Gastroesophageal sphincter (tissue), 4 donors: ENCODE results near the gene SNX9. TPM values are rescaled to one million over a fixed set of nuclear protein-coding genes. Genes with fewer than 3 reads are reported as not detected.

Source experiments
- ATAC-seq: fragments of 150-250 bp; one replicate; pipeline ENCODE4 v1.9.1; 2016; ENCODE audit warnings: mild to moderate bottlenecking, moderate library complexity
- H3K27ac ChIP-seq, 4 donors: fragments of 200-600 bp; sonication (generic) in 3 of 4; 1 replicate in 3 of 4; 2 replicates in 1 of 4; pipeline ENCODE4 v1.5.1; 2016 to 2019
- H3K27me3 ChIP-seq: fragments of 200-600 bp; sonication (generic); one replicate; pipeline ENCODE4 v1.5.1; 2019
- H3K36me3 ChIP-seq, 2 donors: fragments of 200-600 bp; sonication (generic); one replicate each; pipeline ENCODE4 v1.5.1; 2019; ENCODE audit warnings: control low read depth in 1 of 2
- H3K4me1 ChIP-seq, 3 donors: fragments of 200-600 bp; sonication (generic); 1 replicate in 2 of 3; 2 replicates in 1 of 3; pipeline ENCODE4 v1.5.1; 2016 to 2019; ENCODE audit warnings: control low read depth in 2 of 3
- H3K4me3 ChIP-seq, 2 donors: fragments of 200-600 bp; sonication (generic); one replicate each; pipeline ENCODE4 v1.5.1; 2019; ENCODE audit warnings: mild to moderate bottlenecking in 1 of 2, moderate library complexity in 1 of 2
- H3K9me3 ChIP-seq, 3 donors: fragments of 200-600 bp; sonication (generic); one replicate each; pipeline ENCODE4 v1.5.1; 2017 to 2019; ENCODE audit warnings: control low read depth in 2 of 3
- EP300 ChIP-seq: sonication (generic); formaldehyde crosslinking; IDR thresholded peaks from one replicate; pipeline ENCODE4 v1.6.1; 2017; ENCODE audit warnings: antibody characterized with exemption, mild to moderate bottlenecking
- POLR2A ChIP-seq, 2 donors: fragments of 450-650 bp; IDR thresholded peaks; one replicate each; pipeline ENCODE4 v1.6.1; 2017; ENCODE audit warnings: antibody characterized with exemption in 2 of 2, mild to moderate bottlenecking in 2 of 2, moderate library complexity in 1 of 2
- POLR2AphosphoS5 ChIP-seq: sonication (generic); formaldehyde crosslinking; IDR thresholded peaks from one replicate; pipeline ENCODE4 v1.6.1; 2017; ENCODE audit warnings: antibody characterized with exemption
- WGBS, 2 donors: methylation state at CpG; one replicate each; pipeline ENCODE4 v1.1.5; 2018; ENCODE audit warnings: low coverage in 1 of 2; 5-methylcytosine and 5-hydroxymethylcytosine counted together
- total RNA-seq, 4 donors: library from RNA; depleted of rRNA; stranded (reverse); fragments of >200 nt; gene quantifications; one replicate each; pipeline ENCODE4 v1.1.0, GENCODE V29; 2016
- TF ChIP-seq, protein P1 (sequence below), 4 experiments: fragments of 200-600 bp in 2 of 4; fragments of 450-650 bp in 2 of 4; sonication (generic) in 1 of 4; IDR thresholded peaks; one replicate each; pipeline ENCODE4 v1.5.1; 2017 to 2019; ENCODE audit warnings: antibody characterized with exemption in 4 of 4, mild to moderate bottlenecking in 2 of 4, moderate library complexity in 2 of 4

Gene SNX9
- total RNA-seq, 4 donors from 2014 or later, result 68.3 to 101 (median 85.0) TPM

DNA sequence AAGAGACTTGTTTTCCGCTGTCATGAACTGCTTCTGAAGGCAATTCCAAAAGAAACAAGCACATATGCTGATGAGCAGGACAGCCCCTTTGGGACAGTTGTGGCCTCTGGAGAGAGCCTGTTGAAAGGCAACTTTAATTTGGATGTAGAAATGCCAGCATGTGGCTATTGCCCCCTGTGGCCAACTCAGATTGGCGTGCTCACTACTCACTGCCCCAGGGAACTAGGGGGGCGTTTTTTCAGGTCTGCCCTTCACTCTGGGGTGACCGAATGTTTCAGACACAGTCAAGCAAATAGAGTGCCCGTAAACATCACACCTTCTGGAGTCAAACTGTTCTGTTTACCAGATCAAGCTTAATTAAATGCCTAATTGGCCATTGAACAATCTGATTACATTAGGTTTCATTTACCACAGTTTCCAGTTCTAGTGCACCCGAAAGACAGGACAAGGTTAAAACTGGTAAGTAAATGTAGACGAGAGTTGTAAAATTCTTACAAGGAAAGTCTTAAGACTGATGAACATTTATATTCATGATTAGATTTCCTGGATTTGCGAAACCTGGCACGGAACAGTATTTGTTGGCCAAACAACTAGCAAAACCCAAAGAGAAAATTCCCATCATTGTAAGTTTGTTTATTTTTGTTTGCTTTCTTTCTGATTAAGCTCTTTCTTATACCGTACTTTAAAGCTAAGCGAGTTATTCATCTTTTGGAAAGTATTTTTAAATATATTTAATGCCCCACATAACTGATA, 82.7 kb downstream of the SNX9 start:
- 75 to 89% methylated on average over 6 to 11 of the region's 11 CpGs for WGBS, 2 donors
- no peak for ATAC-seq
- H3K27me3 ChIP-seq, result no peaks in the 10 kb centered on the region
- TF ChIP-seq, protein P1, sequence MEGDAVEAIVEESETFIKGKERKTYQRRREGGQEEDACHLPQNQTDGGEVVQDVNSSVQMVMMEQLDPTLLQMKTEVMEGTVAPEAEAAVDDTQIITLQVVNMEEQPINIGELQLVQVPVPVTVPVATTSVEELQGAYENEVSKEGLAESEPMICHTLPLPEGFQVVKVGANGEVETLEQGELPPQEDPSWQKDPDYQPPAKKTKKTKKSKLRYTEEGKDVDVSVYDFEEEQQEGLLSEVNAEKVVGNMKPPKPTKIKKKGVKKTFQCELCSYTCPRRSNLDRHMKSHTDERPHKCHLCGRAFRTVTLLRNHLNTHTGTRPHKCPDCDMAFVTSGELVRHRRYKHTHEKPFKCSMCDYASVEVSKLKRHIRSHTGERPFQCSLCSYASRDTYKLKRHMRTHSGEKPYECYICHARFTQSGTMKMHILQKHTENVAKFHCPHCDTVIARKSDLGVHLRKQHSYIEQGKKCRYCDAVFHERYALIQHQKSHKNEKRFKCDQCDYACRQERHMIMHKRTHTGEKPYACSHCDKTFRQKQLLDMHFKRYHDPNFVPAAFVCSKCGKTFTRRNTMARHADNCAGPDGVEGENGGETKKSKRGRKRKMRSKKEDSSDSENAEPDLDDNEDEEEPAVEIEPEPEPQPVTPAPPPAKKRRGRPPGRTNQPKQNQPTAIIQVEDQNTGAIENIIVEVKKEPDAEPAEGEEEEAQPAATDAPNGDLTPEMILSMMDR (IDR thresholded peaks at IDR 0.05), result no peak
- no peak for TF ChIP-seq POLR2A (IDR thresholded peaks at IDR 0.05)
- no peak for TF ChIP-seq EP300
- no peak for TF ChIP-seq POLR2AphosphoS5
- H3K27ac ChIP-seq, result no peak overlapping the region
- peaks cover 0 to 4% (median 0%) of the 10 kb centered on the region in 3 donors for H3K4me1 ChIP-seq
- H3K4me3 ChIP-seq, result no peak overlapping the region
- H3K9me3 ChIP-seq, result no peaks in the 10 kb centered on the region
- H3K36me3 ChIP-seq, result peaks cover 0 to 82% of the 10 kb centered on the region in 2 donors

DNA sequence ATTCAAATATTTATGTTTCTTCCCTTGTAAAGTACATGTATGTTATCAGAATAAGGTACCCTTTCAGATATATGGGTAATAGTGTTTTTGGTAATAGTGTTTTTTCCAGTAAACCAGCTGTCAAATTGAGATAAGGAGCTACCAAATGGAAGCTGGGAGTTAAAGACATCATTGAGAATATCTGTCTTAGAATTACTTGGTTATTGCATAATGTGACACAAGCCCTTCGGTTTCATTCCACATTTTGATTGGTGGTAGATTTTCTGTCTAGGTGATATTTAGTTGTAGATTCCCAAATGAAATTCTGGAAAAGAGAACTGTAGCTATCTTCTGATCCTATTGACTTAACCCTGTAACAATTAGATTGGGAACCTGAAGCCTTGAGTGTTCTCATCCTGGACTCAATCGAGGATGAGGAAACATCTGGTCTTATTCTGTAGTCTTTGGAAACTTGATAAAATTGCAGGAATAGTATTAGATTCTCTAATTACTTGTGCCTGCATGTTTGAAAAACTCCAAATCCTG, 83.6 kb downstream of the SNX9 start:
- Histone ChIP-seq H3K36me3 (peaks cover 0 to 82% of the 10 kb centered on the region in 2 donors), H3K27me3 (no peaks in the 10 kb centered on the region), H3K4me1 (peaks cover 0 to 8% (median 0%) of the 10 kb centered on the region in 3 donors), H3K4me3 (no peak overlapping the region), H3K27ac (no peak overlapping the region), H3K9me3 (no peaks in the 10 kb centered on the region)
- ATAC-seq, result no peak
- WGBS, 2 donors, result 65 to 91% methylated on average over 2 of the region's 2 CpGs
- TF ChIP-seq POLR2A (IDR thresholded peaks at IDR 0.05), result no peak
- no peak for TF ChIP-seq POLR2AphosphoS5
- no peak for TF ChIP-seq EP300
- TF ChIP-seq, protein P1 (IDR thresholded peaks at IDR 0.05), result no peak

DNA sequence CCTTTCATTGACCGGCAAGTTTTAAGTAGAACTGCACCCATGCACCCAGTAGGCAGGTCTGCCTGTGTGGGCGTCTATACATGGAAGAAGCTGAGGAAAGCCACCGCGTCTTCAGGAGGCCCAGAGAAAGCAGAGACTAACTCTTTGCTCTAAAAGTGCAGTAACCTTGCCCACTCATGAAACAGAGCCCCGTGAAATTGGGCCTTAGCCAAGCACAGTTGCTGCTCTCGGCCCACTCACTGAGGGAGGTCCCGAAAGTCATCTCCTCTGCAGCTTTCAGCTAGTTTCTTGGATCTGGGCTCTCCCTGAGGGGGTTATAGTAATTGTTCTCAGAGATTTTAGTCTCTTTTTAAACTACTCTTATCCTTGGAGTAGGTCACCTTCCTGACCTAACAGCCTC, 84.6 kb downstream of the SNX9 start:
- no peaks in the 10 kb centered on the region for H3K9me3 ChIP-seq
- H3K4me3 ChIP-seq, result no peak overlapping the region
- 82 to 86% methylated on average over 3 to 5 of the region's 7 CpGs for WGBS, 2 donors
- peaks cover 0 to 72% of the 10 kb centered on the region in 2 donors for H3K36me3 ChIP-seq
- no peak for TF ChIP-seq EP300
- no peak for TF ChIP-seq POLR2AphosphoS5
- TF ChIP-seq, protein P1 (IDR thresholded peaks at IDR 0.05), result no peak
- TF ChIP-seq POLR2A (IDR thresholded peaks at IDR 0.05), result no peak
- H3K27me3 ChIP-seq, result no peaks in the 10 kb centered on the region
- ATAC-seq, result no peak
- no peak overlapping the region for H3K27ac ChIP-seq
- peaks cover 0 to 18% (median 8%) of the 10 kb centered on the region in 3 donors for H3K4me1 ChIP-seq

DNA sequence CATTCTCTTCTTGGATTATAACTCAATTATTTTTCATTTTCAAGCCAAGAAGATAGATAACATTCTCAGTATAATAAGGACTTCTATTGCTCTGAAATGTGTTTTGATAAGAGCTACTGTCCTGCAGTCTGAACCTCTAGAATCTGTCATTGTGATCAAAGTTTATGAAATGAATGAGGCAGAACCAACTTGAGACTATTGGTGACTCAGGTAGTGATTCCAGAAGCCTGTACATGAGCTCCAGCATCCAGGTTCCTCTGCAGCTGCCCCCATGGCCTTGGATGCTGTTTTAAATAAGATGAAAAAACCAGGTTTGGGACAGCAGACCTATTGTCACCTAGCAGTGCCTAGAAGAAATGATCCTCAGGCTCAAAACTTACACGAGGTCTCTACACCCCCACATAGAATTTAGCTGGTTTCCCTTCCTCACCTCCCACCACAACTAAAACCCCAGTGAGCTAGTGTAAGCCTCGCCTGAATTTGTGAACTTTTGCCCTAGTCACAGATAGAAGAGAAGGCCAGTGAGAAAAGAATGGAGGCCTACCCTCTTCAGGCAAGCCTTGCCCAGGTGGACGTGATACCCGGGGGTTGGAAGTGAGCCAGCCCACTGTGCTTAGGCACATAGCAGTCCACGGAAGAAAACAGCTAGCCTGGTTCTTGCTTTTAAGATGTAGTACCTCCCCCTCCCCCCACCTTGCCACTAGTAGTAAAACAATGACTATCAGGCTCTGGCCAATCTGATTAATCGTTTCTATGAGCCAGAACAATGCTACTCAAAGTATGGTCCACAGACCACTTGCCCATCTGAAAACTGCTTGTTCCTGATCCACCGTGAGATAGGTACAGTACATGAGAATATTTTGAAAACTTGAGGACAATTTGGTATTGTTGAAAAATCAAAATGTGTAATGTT, 85.6 kb downstream of the SNX9 start:
- Histone ChIP-seq H3K4me1 (peaks cover 0 to 20% (median 8%) of the 10 kb centered on the region in 3 donors), H3K27me3 (no peaks in the 10 kb centered on the region), H3K27ac (no peak overlapping the region), H3K36me3 (peaks cover 0 to 68% of the 10 kb centered on the region in 2 donors), H3K4me3 (no peak overlapping the region), H3K9me3 (no peaks in the 10 kb centered on the region)
- WGBS, 2 donors, result 66 to 100% methylated on average over 2 to 5 of the region's 7 CpGs
- TF ChIP-seq, protein P1 (IDR thresholded peaks at IDR 0.05), result no peak
- TF ChIP-seq POLR2AphosphoS5 (no peak), POLR2A (IDR thresholded peaks at IDR 0.05) (no peak), EP300 (no peak)
- ATAC-seq, result no peak
